Peyer's patch (tissue), 4 donors: ENCODE measurements around the gene IL16.

Experiments used
- POLR2A ChIP-seq, 2 donors: fragments of 450-650 bp; IDR thresholded peaks; one replicate each; pipeline ENCODE4 v1.5.1; 2017; ENCODE audit warnings: antibody characterized with exemption in 2 of 2, mild to moderate bottlenecking in 2 of 2, moderate library complexity in 2 of 2
- TF ChIP-seq, protein P1 (sequence below), 6 experiments: fragments of 450-650 bp in 4 of 6; fragments of 200-600 bp in 2 of 6; sonication (generic) in 1 of 6; IDR thresholded peaks; one replicate each; pipeline ENCODE4 v1.5.1; 2017 to 2019; ENCODE audit warnings: antibody characterized with exemption in 6 of 6, mild to moderate bottlenecking in 3 of 6, moderate library complexity in 1 of 6

DNA sequence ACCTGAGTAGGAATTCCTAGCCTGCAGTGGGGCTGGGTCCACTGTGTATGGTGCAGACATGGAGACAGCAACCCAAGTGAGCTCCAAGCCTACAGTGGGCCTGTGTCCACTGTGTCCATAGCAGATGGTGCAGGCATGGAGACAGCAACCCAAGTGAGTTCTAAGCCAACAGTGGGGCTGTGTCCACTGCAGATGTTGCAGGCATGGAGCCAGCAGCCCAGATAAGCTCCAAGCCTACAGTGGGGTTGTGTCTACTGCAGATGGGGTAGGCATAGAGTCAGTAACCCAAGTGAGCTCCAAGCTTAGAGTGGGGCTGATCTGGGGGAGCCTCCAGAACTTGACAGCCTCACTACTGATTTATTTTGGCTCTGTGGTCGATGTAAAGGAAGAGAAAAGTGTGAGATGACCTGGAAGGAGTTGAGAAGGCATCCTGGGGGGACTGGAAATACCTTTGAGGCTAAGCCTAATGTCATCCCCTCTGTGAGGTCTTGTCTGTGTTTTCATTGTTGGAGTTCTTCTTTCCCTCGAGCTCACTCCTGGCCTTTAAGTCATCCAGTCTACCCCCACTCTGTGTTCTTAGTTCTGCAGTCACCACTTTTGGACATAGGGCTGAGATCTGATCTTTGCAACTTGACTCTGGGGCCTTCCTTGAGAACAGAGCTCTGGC is 22.4 kb upstream of the IL16 start:
- TF ChIP-seq, protein P1, sequence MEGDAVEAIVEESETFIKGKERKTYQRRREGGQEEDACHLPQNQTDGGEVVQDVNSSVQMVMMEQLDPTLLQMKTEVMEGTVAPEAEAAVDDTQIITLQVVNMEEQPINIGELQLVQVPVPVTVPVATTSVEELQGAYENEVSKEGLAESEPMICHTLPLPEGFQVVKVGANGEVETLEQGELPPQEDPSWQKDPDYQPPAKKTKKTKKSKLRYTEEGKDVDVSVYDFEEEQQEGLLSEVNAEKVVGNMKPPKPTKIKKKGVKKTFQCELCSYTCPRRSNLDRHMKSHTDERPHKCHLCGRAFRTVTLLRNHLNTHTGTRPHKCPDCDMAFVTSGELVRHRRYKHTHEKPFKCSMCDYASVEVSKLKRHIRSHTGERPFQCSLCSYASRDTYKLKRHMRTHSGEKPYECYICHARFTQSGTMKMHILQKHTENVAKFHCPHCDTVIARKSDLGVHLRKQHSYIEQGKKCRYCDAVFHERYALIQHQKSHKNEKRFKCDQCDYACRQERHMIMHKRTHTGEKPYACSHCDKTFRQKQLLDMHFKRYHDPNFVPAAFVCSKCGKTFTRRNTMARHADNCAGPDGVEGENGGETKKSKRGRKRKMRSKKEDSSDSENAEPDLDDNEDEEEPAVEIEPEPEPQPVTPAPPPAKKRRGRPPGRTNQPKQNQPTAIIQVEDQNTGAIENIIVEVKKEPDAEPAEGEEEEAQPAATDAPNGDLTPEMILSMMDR (IDR thresholded peaks at IDR 0.05) = no peak
- TF ChIP-seq POLR2A (IDR thresholded peaks at IDR 0.05) = no peak
